Hematopoietic multipotent progenitor cell (in vitro differentiated cells): ENCODE results near the gene RSPO3. TPM values are rescaled to one million over a fixed set of nuclear protein-coding genes. Genes with fewer than 3 reads are reported as not detected.

ENCODE experiments used
- DNase-seq, 3 donors: peaks; one replicate each; pipeline ENCODE4 v3.0.0-alpha.2; 2011 to 2015; ENCODE audit warnings: low read depth in 2 of 3, low spot score in 2 of 3
- total RNA-seq: library from RNA; depleted of rRNA; stranded (reverse); fragments of >200 nt; gene quantifications from one replicate; pipeline ENCODE4 v1.2.3, GENCODE V29; 2012

Gene RSPO3
- total RNA-seq, 1 donor = not detected

GRCh38 chr6:127110712-127111111 lies 7.8 kb upstream of the RSPO3 start:
- DNase-seq = no peak

- no peak for DNase-seq
These were observed 6.9 kb upstream of the RSPO3 start for GRCh38 chr6:127111526-127111925.

GRCh38 chr6:127114214-127114760 lies 4.2 kb upstream of the RSPO3 start:
- no peak for DNase-seq

DNA sequence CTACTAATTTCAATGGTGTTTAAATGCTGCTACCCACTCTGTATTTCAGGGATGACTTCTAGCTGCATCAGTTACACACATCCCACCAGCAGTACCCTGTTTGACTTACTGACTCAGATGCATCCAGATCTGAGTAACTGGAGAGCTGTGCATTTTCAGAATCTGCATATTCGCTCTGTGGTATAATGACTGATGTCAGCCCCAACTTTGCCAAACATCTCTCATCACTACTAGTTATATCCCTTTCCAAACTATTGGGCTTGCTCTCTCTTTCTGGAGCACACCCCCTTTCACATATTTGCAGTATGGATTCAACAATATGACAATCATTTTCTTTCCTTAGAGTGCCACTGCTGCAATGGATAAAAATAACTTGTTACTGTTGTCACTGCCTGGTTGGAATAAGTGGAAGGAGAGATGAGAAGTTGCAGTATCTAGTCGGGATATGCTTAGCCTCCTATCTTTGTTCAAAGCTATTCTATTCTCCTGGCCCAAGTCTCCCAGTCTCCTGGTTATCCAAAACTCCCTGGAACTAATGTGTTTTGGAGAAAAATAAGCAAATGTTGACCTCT lies 3.3 kb upstream of the RSPO3 start:
- no peak for DNase-seq

DNA sequence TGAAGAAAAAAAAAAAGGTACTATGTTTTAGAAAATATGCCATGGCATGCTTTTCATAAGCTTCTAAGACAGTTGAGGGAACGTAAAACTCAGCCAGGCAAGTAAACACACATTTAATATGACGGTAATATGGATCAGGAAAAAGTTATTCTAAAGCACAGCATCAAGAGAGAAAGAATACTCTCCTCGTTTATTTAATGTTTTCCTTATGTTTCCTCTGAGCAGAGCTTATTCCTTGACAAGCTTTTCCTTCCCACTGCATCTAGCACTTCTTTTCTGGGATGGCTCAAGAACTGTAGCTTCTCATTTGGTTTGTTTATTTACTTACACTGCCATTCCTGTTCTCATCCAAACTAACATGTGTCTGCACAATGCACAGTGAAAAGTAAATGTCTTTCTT lies 2.7 kb upstream of the RSPO3 start:
- no peak for DNase-seq

- DNase-seq = no peak
These were observed 533 bp upstream of the RSPO3 start for GRCh38 chr6:127117979-127118297.

DNA sequence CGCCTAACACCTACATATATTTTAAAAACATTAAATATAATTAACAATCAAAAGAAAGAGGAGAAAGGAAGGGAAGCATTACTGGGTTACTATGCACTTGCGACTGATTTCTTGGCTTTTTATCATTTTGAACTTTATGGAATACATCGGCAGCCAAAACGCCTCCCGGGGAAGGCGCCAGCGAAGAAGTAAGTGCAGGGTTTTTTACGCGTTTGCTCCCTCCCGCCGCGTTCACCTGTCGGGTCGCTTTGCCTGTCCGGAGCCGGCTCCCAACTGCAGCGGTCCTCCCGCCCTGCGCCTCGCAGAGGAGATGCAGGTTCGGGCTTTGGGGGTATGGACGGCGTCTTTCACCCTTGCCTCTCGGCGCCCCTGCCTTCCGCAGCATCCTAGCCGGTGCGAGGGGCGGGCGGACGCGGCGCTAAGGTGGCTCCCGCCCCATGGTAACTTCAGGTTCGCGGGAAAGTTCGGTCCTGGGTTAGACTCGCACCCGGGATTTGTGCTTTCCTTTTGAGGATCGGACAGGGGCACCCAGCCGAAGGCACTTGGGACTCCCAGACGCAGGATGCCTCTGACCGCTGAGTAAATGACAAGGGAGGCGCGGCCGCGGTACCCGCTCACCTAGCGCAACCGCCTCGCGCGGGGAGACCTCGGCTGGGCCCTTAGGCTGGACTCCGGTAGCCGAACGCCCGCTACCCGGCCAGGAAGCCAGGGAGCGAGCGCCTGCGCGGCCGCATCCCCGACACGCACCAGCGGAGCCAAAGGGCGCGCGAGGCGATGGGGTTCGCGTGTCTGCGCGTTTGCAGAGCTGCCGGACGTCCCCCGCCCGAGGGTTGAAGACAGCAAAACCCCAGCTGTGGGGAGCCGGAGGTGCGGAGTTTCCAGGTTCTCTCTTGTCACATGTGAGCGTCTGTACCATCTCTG lies 891 bp downstream of the RSPO3 start:
- DNase-seq = peak in 1 of 3 donors; percentile 15

GRCh38 chr6:127120023-127120786 lies 1.7 kb downstream of the RSPO3 start:
- DNase-seq = no peak

- DNase-seq = peak in 2 of 3 donors; percentile 74 to 79
These were observed 2.5 kb downstream of the RSPO3 start for GRCh38 chr6:127120787-127121636.

DNA sequence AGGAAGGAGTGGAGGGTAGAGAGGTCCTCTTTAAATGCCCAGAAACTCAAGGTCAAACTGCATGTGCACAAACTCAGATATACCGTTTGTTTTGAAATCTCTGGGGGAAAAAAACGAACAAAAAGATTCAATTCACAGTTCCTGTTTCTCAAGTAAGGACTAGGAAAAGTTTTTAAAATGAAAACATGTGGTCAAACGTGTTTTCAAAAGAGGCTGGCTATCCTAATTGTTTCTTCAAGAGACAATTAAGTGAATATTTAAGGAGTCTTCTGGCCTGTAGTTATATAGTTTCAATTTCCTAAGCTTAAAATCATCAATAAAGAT lies 3.1 kb downstream of the RSPO3 start:
- no peak for DNase-seq

DNA sequence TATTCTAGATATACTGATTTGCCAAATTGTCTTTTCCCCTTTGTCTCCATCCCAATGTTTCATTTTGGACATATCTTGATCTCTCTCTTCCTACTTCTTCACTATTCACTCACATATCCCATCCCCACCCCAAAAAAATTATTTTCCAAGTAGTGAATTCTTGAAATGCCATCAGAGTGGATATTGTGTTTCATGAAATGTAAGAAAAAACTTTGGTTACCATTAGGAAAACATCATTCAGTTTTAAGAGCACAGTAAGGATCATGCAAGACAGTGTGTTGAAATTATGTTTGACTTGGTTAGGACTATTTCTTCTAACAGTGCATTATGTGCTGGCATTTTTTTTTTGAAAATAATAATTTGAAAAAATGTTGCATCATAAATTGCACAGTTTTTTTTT lies 5.7 kb downstream of the RSPO3 start:
- no peak for DNase-seq

- no peak for DNase-seq
These were observed 6.2 kb downstream of the RSPO3 start for GRCh38 chr6:127124680-127125079.

- DNase-seq = no peak
These were observed 9.6 kb downstream of the RSPO3 start for GRCh38 chr6:127128066-127128465.

DNA sequence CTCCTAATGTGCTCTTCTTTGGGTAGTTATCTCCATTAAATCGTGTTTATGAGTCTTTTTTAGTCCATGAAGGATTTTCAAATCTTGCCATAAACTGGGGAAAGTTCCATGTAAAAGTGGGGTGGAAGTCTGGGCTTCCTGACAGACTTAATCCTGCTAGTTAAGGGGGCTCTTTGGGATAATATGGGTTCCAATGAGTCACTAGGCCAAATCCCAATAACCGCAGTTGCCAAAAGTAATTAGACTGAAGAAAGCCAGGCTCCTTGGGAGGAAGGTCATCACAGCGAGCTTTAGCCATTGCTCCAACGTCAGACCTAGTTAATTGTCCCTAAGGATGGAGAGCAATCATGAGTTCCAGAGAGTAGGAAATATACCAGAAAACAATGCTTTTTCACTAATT lies 10.8 kb downstream of the RSPO3 start:
- DNase-seq = no peak

DNA sequence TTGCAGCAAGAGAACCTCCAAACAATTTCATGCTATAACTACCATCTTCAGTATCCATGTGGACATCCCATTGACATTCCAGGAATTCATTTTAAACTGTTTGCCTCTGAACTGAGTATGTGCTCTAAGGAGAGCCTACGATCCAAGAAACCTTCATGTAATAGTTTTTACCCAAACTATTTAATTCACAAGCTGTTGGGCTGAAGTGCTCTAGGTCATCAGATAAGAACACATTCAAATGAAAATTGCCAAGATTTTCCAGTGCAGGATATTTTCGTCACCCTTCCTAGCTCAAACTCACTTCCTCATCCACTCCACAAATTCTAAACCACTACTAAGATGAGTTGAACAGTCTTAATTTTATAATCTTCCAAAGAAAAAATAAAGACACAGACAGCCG lies 12.8 kb downstream of the RSPO3 start:
- no peak for DNase-seq

DNA sequence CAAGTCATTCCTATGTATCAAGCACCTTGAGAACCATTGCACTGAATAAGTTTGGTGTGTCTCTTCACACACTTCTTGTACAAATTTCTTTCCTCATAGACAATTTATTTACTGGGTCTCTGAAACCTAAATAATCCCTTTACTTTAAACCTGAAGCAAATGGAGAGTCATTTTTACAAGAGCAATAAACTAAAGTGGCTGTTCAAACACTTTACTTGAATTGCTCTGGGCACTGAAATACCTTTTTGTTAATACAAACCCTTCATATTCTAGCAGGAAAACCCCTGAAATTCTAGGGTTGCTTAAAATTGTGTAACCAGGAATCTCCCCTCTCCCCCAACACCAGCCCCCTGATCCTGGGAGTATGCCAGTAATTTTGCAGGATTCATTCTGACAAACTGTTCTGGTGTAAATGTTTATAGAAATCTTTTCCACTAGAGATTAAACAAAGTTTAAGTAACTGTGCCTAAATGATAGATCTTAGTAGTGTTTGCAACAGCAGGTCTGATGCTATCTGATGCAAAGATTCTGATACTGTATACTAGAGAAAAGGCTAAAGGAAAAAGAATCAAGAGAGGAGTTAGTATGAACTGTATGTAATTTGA lies 13.4 kb downstream of the RSPO3 start:
- DNase-seq = no peak

DNA sequence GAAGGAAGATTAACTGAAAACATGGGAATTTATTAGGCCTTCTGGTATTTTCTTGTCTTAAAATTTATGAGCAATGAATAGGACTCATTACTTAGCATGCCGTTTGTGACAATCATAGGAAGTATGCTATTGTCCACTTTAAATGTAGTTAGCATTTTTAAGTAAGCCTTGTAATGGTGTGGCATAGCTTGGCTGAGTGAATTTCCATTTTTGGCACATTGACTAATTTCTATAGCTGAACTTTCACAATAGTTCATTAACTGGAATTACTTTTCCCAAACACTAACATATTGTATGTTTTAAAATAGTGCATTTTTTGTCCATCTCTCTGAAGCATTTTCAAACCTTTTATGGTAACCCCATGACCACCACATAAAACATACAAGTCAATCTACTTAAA lies 15.7 kb downstream of the RSPO3 start:
- no peak for DNase-seq

DNA sequence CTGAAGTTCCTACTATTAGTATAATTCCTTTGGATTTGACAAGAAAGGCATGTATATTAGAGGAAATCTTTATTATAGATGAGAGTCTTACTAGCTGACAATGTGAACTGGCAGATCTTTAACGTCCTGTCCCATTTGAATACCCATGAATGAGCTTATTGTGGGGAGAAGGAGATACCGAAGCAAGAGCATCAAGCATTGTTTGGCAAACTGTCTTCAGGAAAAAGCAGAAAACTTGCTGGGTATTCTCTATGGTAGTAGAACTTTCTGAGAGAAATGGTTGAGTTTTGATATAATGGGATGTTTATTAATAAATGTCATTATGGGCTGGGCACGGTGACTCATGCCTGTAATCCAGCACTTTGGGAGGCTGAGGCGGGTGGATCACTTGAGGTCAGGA lies 18.3 kb downstream of the RSPO3 start:
- no peak for DNase-seq

- DNase-seq = no peak
These were observed 28.5 kb downstream of the RSPO3 start for GRCh38 chr6:127146932-127147331.

DNA sequence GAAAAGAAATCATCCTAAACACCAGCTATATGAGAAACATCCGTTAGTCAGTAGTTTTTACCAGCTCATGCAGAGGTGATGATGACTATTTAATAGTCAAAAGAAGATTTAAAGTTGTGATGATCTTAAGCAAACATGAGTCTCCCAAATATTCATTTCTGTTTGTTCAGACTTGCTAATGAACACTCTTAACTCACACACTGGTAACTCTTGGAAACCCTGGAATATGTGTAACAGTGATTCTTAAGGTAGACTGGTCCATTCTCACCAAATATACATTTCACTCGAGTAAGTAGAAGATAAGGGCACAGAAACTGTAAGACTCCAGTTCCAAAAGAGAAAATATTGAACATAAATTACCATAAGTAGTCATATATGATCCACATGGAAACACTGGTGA lies 29.1 kb downstream of the RSPO3 start:
- DNase-seq = no peak
